Esophagus muscularis mucosa (tissue), 4 donors: ENCODE results near the gene CAMTA1. TPM values are rescaled to one million over a fixed set of nuclear protein-coding genes. Genes with fewer than 3 reads are reported as not detected.

ENCODE experiments used
- DNase-seq: peaks from one replicate; pipeline ENCODE4 v3.0.0-alpha.2; 2017; ENCODE audit errors: extremely low spot score
- H3K27ac ChIP-seq, 4 donors: fragments of 200-600 bp; sonication (generic); replicated peaks in 1 of 4; 1 replicate in 3 of 4; 2 replicates in 1 of 4; pipeline ENCODE4 v1.5.1; 2016 to 2019; ENCODE audit warnings: mild to moderate bottlenecking in 1 of 4
- H3K27me3 ChIP-seq, 4 donors: fragments of 200-600 bp; sonication (generic); one replicate each; pipeline versions ENCODE4 v1.5.1 to v1.6.0; 2016 to 2019
- H3K36me3 ChIP-seq, 4 donors: fragments of 200-600 bp; sonication (generic); one replicate each; pipeline ENCODE4 v1.5.1; 2016 to 2019
- H3K4me1 ChIP-seq, 4 donors: fragments of 200-600 bp; sonication (generic); one replicate each; pipeline ENCODE4 v1.5.1; 2016 to 2019
- H3K4me3 ChIP-seq, 4 donors: fragments of 200-600 bp; sonication (generic); 1 replicate in 2 of 4; 2 replicates in 2 of 4; pipeline ENCODE4 v1.5.1; 2016 to 2019; ENCODE audit warnings: mild to moderate bottlenecking in 4 of 4, moderate library complexity in 1 of 4
- H3K9me3 ChIP-seq, 4 donors: fragments of 200-600 bp; sonication (generic); 1 replicate in 3 of 4; 2 replicates in 1 of 4; pipeline ENCODE4 v1.5.1; 2016 to 2019
- CTCF ChIP-seq, 3 experiments: fragments of 200-600 bp in 2 of 3; fragments of 450-650 bp in 1 of 3; sonication (generic) in 2 of 3; IDR thresholded peaks; one replicate each; pipeline ENCODE4 v1.5.1; 2017 to 2019; ENCODE audit warnings: antibody characterized with exemption in 3 of 3, mild to moderate bottlenecking in 2 of 3, moderate library complexity in 1 of 3
- EP300 ChIP-seq: sonication (generic); formaldehyde crosslinking; IDR thresholded peaks from one replicate; pipeline ENCODE4 v1.6.1; 2017; ENCODE audit warnings: antibody characterized with exemption
- POLR2A ChIP-seq: fragments of 450-650 bp; IDR thresholded peaks from one replicate; pipeline ENCODE4 v1.6.1; 2017; ENCODE audit warnings: antibody characterized with exemption, moderate library complexity, mild to moderate bottlenecking, low read depth
- POLR2AphosphoS5 ChIP-seq, 2 donors: sonication (generic); formaldehyde crosslinking; IDR thresholded peaks; one replicate each; pipeline ENCODE4 v1.6.1; 2017; ENCODE audit warnings: antibody characterized with exemption in 2 of 2
- WGBS: methylation state at CpG from one replicate; pipeline ENCODE4 v1.1.5; 2018; 5-methylcytosine and 5-hydroxymethylcytosine counted together
- intact Hi-C: fragments of 100-400 bp; cut with DNase I; formaldehyde crosslinking; loops from one replicate; pipeline ENCODE4 v1.15.1; 2023
- total RNA-seq, 4 donors: library from RNA; depleted of rRNA; stranded (reverse); fragments of >200 nt; gene quantifications; one replicate each; pipeline versions ENCODE4 v1.1.0 to v1.2.1, GENCODE V29; 2016

The CAMTA1 gene
- total RNA-seq, 4 donors from 2014 or later: 109 to 226 (median 139) TPM

DNA sequence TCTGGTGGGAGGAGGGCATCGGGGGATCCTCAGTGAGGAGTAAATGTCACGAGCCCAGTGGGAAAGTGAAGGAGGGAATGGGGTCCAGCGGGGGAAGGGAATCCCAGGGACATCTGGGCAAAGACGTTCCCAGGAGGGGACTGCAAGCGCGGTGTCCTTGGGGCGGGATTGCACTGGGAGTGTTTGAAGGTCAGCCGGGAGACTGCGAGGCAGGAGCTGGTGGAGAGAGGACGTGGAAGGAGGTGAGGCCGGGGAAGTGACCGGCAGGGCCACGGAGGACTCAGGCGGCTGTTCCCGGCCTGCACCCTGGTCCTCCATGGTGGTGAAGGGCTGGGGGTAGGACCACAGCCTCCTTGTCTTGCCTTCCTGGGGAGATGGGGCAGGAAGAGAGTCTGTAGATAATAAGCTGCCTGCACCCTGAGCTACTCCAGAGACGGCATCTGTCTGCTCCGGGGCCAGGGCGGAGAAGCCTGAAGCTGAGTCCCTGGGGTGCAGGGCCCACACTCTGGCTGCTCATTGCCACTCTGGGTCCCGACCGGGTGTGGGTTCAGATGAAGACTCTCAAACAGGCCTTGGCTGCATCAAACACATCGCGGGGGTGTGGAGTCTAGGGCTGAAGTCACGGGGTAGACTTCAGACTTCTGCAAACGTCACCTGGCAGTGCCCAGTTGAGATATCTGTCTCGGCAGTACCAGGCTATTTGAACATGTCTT lies 264.8 kb downstream of the CAMTA1 start:
- peaks cover 0 to 50% (median 0%) of the 10 kb centered on the region in 4 donors for H3K27me3 ChIP-seq
- DNase-seq: no peak
- TF ChIP-seq POLR2A (no peak), EP300 (no peak), CTCF (IDR thresholded peaks at IDR 0.05) (no peak), POLR2AphosphoS5 (IDR thresholded peaks at IDR 0.05) (no peak)
- peaks cover 0 to 13% (median 0%) of the 10 kb centered on the region in 4 donors for H3K9me3 ChIP-seq
- intact Hi-C loops: no loop called here
- no peaks in the 10 kb centered on the region for H3K4me1 ChIP-seq
- 83% methylated on average over 23 of the region's 25 CpGs for WGBS
- no peak overlapping the region for H3K4me3 ChIP-seq
- no peak overlapping the region for H3K27ac ChIP-seq
- no peaks in the 10 kb centered on the region for H3K36me3 ChIP-seq

DNA sequence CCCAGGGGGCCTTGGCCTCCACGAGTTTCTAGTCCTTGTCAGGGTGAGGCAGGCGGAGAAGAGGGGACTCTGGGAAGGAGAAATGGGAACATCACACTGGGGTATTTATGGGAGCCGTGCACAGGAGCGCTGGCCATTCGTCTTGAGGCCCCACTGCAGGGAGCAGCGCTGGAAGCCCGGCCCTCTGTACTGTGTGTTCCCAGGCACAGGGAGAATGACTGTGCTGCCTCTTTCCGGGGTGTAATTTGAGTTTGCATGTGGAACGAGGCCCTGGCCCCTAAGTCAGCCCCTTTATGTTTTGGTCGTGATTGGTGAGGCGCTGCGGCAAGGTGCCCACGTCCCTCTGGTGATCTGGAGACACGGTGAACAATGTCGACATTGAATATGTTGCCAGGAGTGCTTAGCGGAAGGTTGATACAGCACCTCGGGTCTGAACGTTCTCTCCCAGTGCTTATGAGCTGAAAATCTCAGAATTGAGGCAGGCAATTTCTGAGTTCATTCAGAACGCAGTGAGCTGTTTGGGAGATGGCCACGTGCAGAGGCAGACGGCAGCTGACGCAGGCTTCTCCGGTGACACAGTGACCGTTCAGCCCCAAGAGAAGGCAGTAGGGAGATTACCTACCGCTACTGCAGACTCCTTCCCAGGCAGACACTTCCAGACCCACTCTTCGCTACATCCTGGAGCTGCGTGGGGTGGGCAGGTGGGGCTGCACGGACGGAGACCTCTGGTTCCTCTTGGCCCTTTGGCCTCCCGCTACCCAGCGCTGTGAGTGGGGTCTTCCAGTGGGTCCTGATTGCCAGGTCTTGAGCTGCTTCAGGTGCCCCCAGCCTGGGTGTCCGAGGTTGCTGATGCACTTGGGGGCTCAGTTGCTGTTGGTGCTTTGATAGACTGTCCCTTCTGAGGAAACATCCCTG lies 265.8 kb downstream of the CAMTA1 start:
- DNase-seq: no peak
- H3K27me3 ChIP-seq: peaks cover 0 to 44% (median 0%) of the 10 kb centered on the region in 4 donors
- WGBS: 63% methylated on average over 25 of the region's 32 CpGs
- no peaks in the 10 kb centered on the region for H3K4me1 ChIP-seq
- intact Hi-C loops: no loop called here
- no peak overlapping the region for H3K4me3 ChIP-seq
- no peaks in the 10 kb centered on the region for H3K36me3 ChIP-seq
- peaks cover 0 to 13% (median 0%) of the 10 kb centered on the region in 4 donors for H3K9me3 ChIP-seq
- no peak overlapping the region for H3K27ac ChIP-seq
- TF ChIP-seq CTCF (IDR thresholded peaks at IDR 0.05) (no peak), POLR2A (no peak), POLR2AphosphoS5 (IDR thresholded peaks at IDR 0.05) (no peak), EP300 (no peak)

- Histone ChIP-seq H3K4me1 (no peaks in the 10 kb centered on the region), H3K27ac (no peak overlapping the region), H3K36me3 (no peaks in the 10 kb centered on the region), H3K27me3 (peaks cover 0 to 46% (median 0%) of the 10 kb centered on the region in 4 donors), H3K4me3 (no peak overlapping the region), H3K9me3 (peaks cover 0 to 5% (median 0%) of the 10 kb centered on the region in 4 donors)
- WGBS: 77% methylated on average over 11 of the region's 13 CpGs
- intact Hi-C loops: no loop called here
- TF ChIP-seq CTCF (IDR thresholded peaks at IDR 0.05) (no peak), POLR2AphosphoS5 (IDR thresholded peaks at IDR 0.05) (no peak), EP300 (no peak), POLR2A (no peak)
- DNase-seq: no peak
Observed at GRCh38 chr1:7052701-7053100, 267.4 kb downstream of the CAMTA1 start.

DNA sequence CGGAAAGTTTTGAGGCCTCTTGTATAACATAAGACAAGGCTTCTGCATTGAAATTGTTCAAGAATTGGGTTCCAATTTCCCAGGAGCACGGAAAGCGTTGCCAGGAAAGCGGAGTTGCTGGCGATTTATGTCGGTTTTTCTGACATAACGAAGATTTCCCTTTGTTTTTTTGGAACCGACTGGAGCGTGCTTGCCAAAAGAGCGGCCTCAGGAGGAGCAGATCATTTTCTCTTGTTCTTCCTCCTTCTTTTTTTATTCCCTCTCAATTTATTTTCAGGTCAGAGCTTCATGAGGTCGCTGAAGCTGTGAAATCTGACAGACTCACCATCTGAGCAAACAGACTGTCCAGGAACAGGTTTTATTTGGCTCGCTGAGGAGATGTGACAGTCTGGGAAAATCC lies 275.5 kb downstream of the CAMTA1 start:
- no peak overlapping the region for H3K4me3 ChIP-seq
- peaks cover 0 to 32% (median 0%) of the 10 kb centered on the region in 4 donors for H3K27me3 ChIP-seq
- WGBS: 51% methylated on average over 12 of the region's 12 CpGs
- H3K4me1 ChIP-seq: no peaks in the 10 kb centered on the region
- H3K9me3 ChIP-seq: no peaks in the 10 kb centered on the region
- intact Hi-C loops: no loop called here
- no peak for TF ChIP-seq POLR2AphosphoS5 (IDR thresholded peaks at IDR 0.05)
- TF ChIP-seq CTCF (IDR thresholded peaks at IDR 0.05): no peak
- TF ChIP-seq POLR2A: no peak
- no peak for TF ChIP-seq EP300
- DNase-seq: no peak
- no peak overlapping the region for H3K27ac ChIP-seq
- no peaks in the 10 kb centered on the region for H3K36me3 ChIP-seq
